HCT116 (cell line): ENCODE results near the gene SPHK1. TPM values are rescaled to one million over a fixed set of nuclear protein-coding genes. Genes with fewer than 3 reads are reported as not detected.

Experiments
- ATAC-seq: fragments of 200-7000 bp; cut with Tn5 transposase; 2 replicates; pipeline ENCODE4 v1.9.1; 2020; ENCODE audit warnings: mild to moderate bottlenecking, moderate library complexity
- BruUV-seq: library from RNA; stranded (reverse); fragments of 400-500 nt; replicated peaks from 2 replicates; lab custom pipeline; 2021; lab: Mats Ljungman, UMichigan
- CTCF ChIA-PET: fragments of 300-600 bp; sonication (Branson Sonifier 250); formaldehyde crosslinking; loops from one replicate; lab custom pipeline; 2021; ENCODE audit warnings: antibody characterized with exemption; lab: Charles Lee
- POLR2A ChIA-PET: fragments of 300-600, 350-600 bp; sonication (Branson Sonifier 250); formaldehyde crosslinking; loops from one replicate; lab custom pipeline; 2021; ENCODE audit warnings: antibody characterized with exemption; lab: Charles Lee
- RAD21 ChIA-PET, 2 experiments: fragments of 300-600 bp; sonication (Branson Sonifier 250); formaldehyde crosslinking; loops; one replicate each; lab custom pipeline; 2023; ENCODE audit warnings: low total read pairs in 2 of 2; ENCODE audit not compliant: uncharacterized antibody in 2 of 2, unreplicated experiment in 2 of 2, low non-redundant PET in 1 of 2; lab: Charles Lee
- DNase-seq: peaks from one replicate; pipeline ENCODE4 v3.0.0-alpha.2; 2010; ENCODE audit warnings: low read depth, low spot score
- H2AFZ ChIP-seq: fragments of 200-600 bp; shearing (Covaris generic), sonication (generic); 2 replicates; pipeline ENCODE4 v1.6.1; 2017; ENCODE audit warnings: low read depth, mixed run types, mixed read lengths, antibody characterized with exemption, low read length; ENCODE audit not compliant: poor library complexity, severe bottlenecking
- H3K27ac ChIP-seq: 2 replicates; pipeline ENCODE4 v1.5.1; 2012; ENCODE audit warnings: low read depth, low read length
- H3K27me3 ChIP-seq: fragments of 200-600 bp; sonication (generic); 2 replicates; pipeline ENCODE4 v1.6.1; 2016; ENCODE audit warnings: mixed run types, low read length, mixed read lengths; ENCODE audit not compliant: insufficient read depth
- H3K36me3 ChIP-seq, 2 experiments: fragments of 200-500 bp in 1 of 2; fragments of 200-600 bp in 1 of 2; sonication (Bioruptor generic) in 1 of 2; sonication (generic) in 1 of 2; 2 replicates each; pipeline versions ENCODE4 v1.5.1 to v1.6.1; 2014 to 2016; ENCODE audit warnings: low read length in 2 of 2, inconsistent platforms in 1 of 2, mixed read lengths in 1 of 2, mixed run types in 1 of 2; ENCODE audit not compliant: insufficient read depth in 2 of 2, control insufficient read depth in 1 of 2
- H3K4me1 ChIP-seq, 2 experiments: fragments of 200-600 bp in 1 of 2; sonication (generic) in 1 of 2; 2 replicates each; pipeline versions ENCODE4 v1.5.1 to v1.6.1; 2012 to 2017; ENCODE audit warnings: low read length in 2 of 2, inconsistent platforms in 1 of 2, mild to moderate bottlenecking in 1 of 2, mixed read lengths in 1 of 2, mixed run types in 1 of 2, moderate library complexity in 1 of 2; ENCODE audit not compliant: insufficient read depth in 2 of 2, control insufficient read depth in 1 of 2
- H3K4me2 ChIP-seq: fragments of 200-600 bp; sonication (generic); 2 replicates; pipeline ENCODE4 v1.6.1; 2017; ENCODE audit warnings: mixed run types, low read length, mixed read lengths
- H3K4me3 ChIP-seq, 2 experiments: fragments of 200-600 bp in 1 of 2; sonication (generic) in 1 of 2; replicated peaks in 1 of 2; 2 replicates each; pipeline ENCODE4 v1.5.1; 2011 to 2016; ENCODE audit warnings: low read length in 2 of 2, control low read depth in 1 of 2, low read depth in 1 of 2, mild to moderate bottlenecking in 1 of 2, mixed read lengths in 1 of 2, mixed run types in 1 of 2
- H3K79me2 ChIP-seq: fragments of 200-600 bp; sonication (generic); 2 replicates; pipeline ENCODE4 v1.6.1; 2017; ENCODE audit warnings: mild to moderate bottlenecking, mixed run types, low read length, moderate library complexity, mixed read lengths; ENCODE audit not compliant: insufficient read depth
- H3K9ac ChIP-seq: fragments of 200-600 bp; sonication (generic); 2 replicates; pipeline ENCODE4 v1.6.1; 2016; ENCODE audit warnings: low read length, mixed read lengths
- H3K9me2 ChIP-seq: fragments of 200-600 bp; sonication (generic), shearing (Covaris generic); 2 replicates; pipeline ENCODE4 v1.6.1; 2017; ENCODE audit warnings: mixed run types, mild to moderate bottlenecking, moderate library complexity; ENCODE audit not compliant: insufficient read depth
- H3K9me3 ChIP-seq, 2 experiments: fragments of 200-500 bp in 1 of 2; fragments of 200-600 bp in 1 of 2; sonication (Bioruptor generic) in 1 of 2; sonication (generic) in 1 of 2; 2 replicates each; pipeline ENCODE4 v1.6.1; 2014 to 2017; ENCODE audit warnings: low read length in 2 of 2, mixed read lengths in 2 of 2, inconsistent platforms in 1 of 2, low read depth in 1 of 2, mild to moderate bottlenecking in 1 of 2, mixed run types in 1 of 2, moderate library complexity in 1 of 2; ENCODE audit not compliant: control insufficient read depth in 1 of 2, insufficient read depth in 1 of 2
- H4K20me1 ChIP-seq: fragments of 200-600 bp; sonication (generic), shearing (Covaris generic); 2 replicates; pipeline ENCODE4 v1.6.1; 2017; ENCODE audit warnings: mixed run types, mild to moderate bottlenecking, moderate library complexity; ENCODE audit not compliant: insufficient read depth
- ATF3 ChIP-seq: IDR thresholded peaks from 2 replicates; pipeline ENCODE4 v1.6.1; 2012
- CBX3 ChIP-seq: IDR thresholded peaks from 2 replicates; pipeline ENCODE4 v1.6.1; 2012; ENCODE audit warnings: low read depth
- CEBPB ChIP-seq: IDR thresholded peaks from 2 replicates; pipeline ENCODE4 v1.6.1; 2012; ENCODE audit warnings: low read depth
- CTCF ChIP-seq, 3 experiments: fragments of 200-600 bp in 1 of 3; sonication (generic) in 1 of 3; IDR thresholded peaks in 2 of 3; conservative IDR thresholded peaks in 1 of 3; 2 replicates each; pipeline ENCODE4 v1.5.1; 2012 to 2017; ENCODE audit warnings: low read depth in 2 of 3, low read length in 2 of 3, antibody characterized with exemption in 1 of 3, borderline replicate concordance in 1 of 3, control low read depth in 1 of 3, mild to moderate bottlenecking in 1 of 3, mixed read lengths in 1 of 3, mixed run types in 1 of 3, moderate library complexity in 1 of 3; ENCODE audit not compliant: insufficient read depth in 1 of 3
- ELF1 ChIP-seq: IDR thresholded peaks from 2 replicates; pipeline ENCODE4 v1.6.1; 2012; ENCODE audit warnings: low read depth, borderline replicate concordance
- EZH2phosphoT487 ChIP-seq: fragments of 200-600 bp; IDR thresholded peaks from 2 replicates; pipeline ENCODE4 v1.6.1; 2018; ENCODE audit warnings: antibody characterized with exemption, borderline replicate concordance
- FOSL1 ChIP-seq: IDR thresholded peaks from 2 replicates; pipeline ENCODE4 v1.6.1; 2012; ENCODE audit warnings: low read depth
- MAX ChIP-seq: IDR thresholded peaks from 2 replicates; pipeline ENCODE4 v1.6.1; 2012
- POLR2AphosphoS5 ChIP-seq: IDR thresholded peaks from 2 replicates; pipeline ENCODE4 v1.6.1; 2011; ENCODE audit warnings: mild to moderate bottlenecking, low read depth, low read length, moderate library complexity
- REST ChIP-seq: IDR thresholded peaks from 2 replicates; pipeline ENCODE4 v1.6.1; 2012; ENCODE audit warnings: low read depth
- SP1 ChIP-seq: IDR thresholded peaks from 2 replicates; pipeline ENCODE4 v1.6.1; 2012; ENCODE audit warnings: low read depth
- YY1 ChIP-seq: IDR thresholded peaks from 2 replicates; pipeline ENCODE4 v1.6.1; 2011; ENCODE audit warnings: low read length, low read depth, moderate library complexity, mild to moderate bottlenecking; ENCODE audit not compliant: insufficient replicate concordance; ENCODE audit errors: extremely low read depth
- intact Hi-C: fragments of 100-400 bp; cut with micrococcal nuclease; formaldehyde crosslinking; loops from 2 replicates; pipeline ENCODE4 v1.10.0; 2022
- total RNA-seq: library from RNA; stranded (reverse); gene quantifications from one replicate; pipeline ENCODE4 v1.2.1, GENCODE V29; 2021; ENCODE audit not compliant: unreplicated experiment

Gene SPHK1
- total RNA-seq, 1 experiment from 2014 or later = 4.6 TPM

GRCh38 chr17:76369379-76369778 lies 15.0 kb upstream of the SPHK1 start:
- no peak overlapping the region for H2AFZ ChIP-seq

GRCh38 chr17:76369804-76370203 lies 14.6 kb upstream of the SPHK1 start:
- intact Hi-C loops = loop anchor here (2.0 kb wide), 1 partner anchor 29 kb away; no protein-coding TSS in a partner anchor
- H3K9me2 ChIP-seq = no peaks in the 10 kb centered on the region
- no peak overlapping the region for H3K4me3 ChIP-seq
- no peak overlapping the region for H3K4me2 ChIP-seq
- no peak for DNase-seq
- H3K27ac ChIP-seq = no peak overlapping the region
- RAD21 ChIA-PET = interaction anchor here (0.6 to 0.7 kb wide), 5 partner anchors 14 to 580 kb away, joined by 3 read pairs; partner anchors contain the start of gene SPHK1 (in 1 of the 2)
- BruUV-seq = no TSS peak
- POLR2A ChIA-PET = interaction anchor here (1.0 to 1.4 kb wide), 2 partner anchors 13 to 16 kb away, joined by 3 to 5 read pairs; partner anchors contain the start of gene PRPSAP1
- H3K27me3 ChIP-seq = no peaks in the 10 kb centered on the region
- no peak for ATAC-seq
- peaks cover 10 to 32% of the 10 kb centered on the region in 2 experiments; a peak in 3 of 4 replicates for H3K4me1 ChIP-seq
- CTCF ChIA-PET = interaction anchor here (1.0 to 2.8 kb wide), 13 partner anchors 8 to 89 kb away, joined by 3 to 40 read pairs (median 8); partner anchors contain the start of genes PRPSAP1 and SPHK1
- H3K79me2 ChIP-seq = no peaks in the 10 kb centered on the region
- no peaks in the 10 kb centered on the region for H4K20me1 ChIP-seq
- H2AFZ ChIP-seq = no peak overlapping the region
- no peaks in the 10 kb centered on the region for H3K36me3 ChIP-seq
- no peak overlapping the region for H3K9ac ChIP-seq
- H3K9me3 ChIP-seq = no peaks in the 10 kb centered on the region
- TF ChIP-seq FOSL1 (no peak), MAX (no peak), CEBPB (no peak), REST (no peak), CTCF (IDR thresholded peaks at IDR 0.05 in 2 of 3, conservative IDR thresholded peaks at IDR 0.05 in 1 of 3; ENCODE audit: borderline replicate concordance in 1 of 3, insufficient read depth in 1 of 3, low read depth in 2 of 3, low read length in 2 of 3) (no peak), YY1 (no peak), ELF1 (no peak), POLR2AphosphoS5 (no peak), EZH2phosphoT487 (no peak), ATF3 (no peak)

More at GRCh38 chr17:76369379-76369778, 15.0 kb upstream of the SPHK1 start:
- no TSS peak for BruUV-seq
- peaks cover 10 to 32% of the 10 kb centered on the region in 2 experiments; a peak in 3 of 4 replicates for H3K4me1 ChIP-seq
- no peaks in the 10 kb centered on the region for H4K20me1 ChIP-seq
- ChIA-PET CTCF (interaction anchor here (1.7 to 2.8 kb wide), 4 partner anchors 12 to 89 kb away, joined by 8 to 40 read pairs (median 14); partner anchors contain the start of gene SPHK1), POLR2A (interaction anchor here (1.4 kb wide), 1 partner anchor 16 kb away, joined by 5 read pairs; the partner anchor contains the start of gene PRPSAP1), RAD21 (interaction anchor here in 1 of 2 experiments (0.6 kb wide), 1 partner anchor 16 kb away, joined by 3 read pairs; no protein-coding TSS in a partner anchor)
- H3K79me2 ChIP-seq = no peaks in the 10 kb centered on the region
- ATAC-seq (no peak), DNase-seq (no peak)
- no peaks in the 10 kb centered on the region for H3K27me3 ChIP-seq
- TF ChIP-seq POLR2AphosphoS5 (no peak), ELF1 (no peak), CBX3 (no peak), SP1 (no peak)
- intact Hi-C loops = no loop called here
- H3K9me2 ChIP-seq = no peaks in the 10 kb centered on the region
- no peaks in the 10 kb centered on the region for H3K9me3 ChIP-seq
- no peak overlapping the region for H3K4me3 ChIP-seq
- H3K9ac ChIP-seq = no peak overlapping the region
- no peak overlapping the region for H3K4me2 ChIP-seq
- no peaks in the 10 kb centered on the region for H3K36me3 ChIP-seq
- H3K27ac ChIP-seq = no peak overlapping the region
